ENCODE measurements around the gene FOXP4.

Gene FOXP4

DNA sequence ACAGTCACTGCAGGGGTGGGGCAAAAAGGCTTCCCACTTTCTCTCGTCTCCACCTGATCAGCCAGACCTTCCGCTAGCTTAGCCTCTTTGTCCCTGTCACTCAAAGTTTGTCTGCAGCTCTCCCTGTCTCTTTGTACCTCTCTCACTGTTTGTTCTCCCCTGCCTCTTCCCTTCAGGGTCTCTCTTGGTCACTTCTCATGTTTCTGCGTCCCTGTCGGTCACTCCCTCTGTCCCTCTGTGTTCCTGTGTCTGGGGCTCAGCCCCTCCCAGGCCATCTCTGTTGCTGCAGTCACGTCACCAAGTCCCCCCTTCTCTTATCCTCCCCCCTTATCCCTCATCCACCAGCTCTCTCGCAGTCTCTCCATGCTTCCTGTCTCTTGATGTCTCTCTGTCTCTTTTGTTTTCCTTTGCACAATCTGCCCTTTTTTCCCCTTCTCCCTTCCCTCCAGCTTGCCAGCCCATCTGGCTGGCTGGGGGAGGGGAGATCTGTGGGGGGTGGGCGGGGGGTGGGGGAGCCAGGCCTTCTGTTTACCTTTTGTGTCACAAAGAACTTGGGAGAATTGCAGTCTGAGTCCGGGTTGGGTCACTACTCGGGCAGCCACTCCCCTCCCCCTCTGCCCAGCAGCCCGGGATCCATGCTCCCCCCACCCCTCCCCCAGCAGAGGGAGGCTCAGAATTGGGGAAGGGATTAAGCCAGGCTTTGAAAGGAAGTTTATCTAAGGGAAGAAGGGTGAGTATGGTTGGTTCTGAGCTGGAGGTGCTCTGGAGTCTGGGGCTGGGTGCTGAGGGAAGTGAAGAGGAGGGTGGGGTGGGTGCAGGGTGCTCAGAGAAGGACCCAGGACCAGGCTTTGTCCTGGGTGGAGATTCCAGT is 32.3 kb downstream of the FOXP4 start:
- no peaks in the 10 kb centered on the region for H3K9me3 ChIP-seq (ENCODE audit: severe bottlenecking)
- no peaks in the 10 kb centered on the region for H3K27me3 ChIP-seq (ENCODE audit: insufficient read depth, poor library complexity, severe bottlenecking)
- H3K27ac ChIP-seq (ENCODE audit: poor library complexity, severe bottlenecking), result peak overlapping the region; percentile 24
- H3K36me3 ChIP-seq (ENCODE audit: low read depth), result 0 out of 2 replicates have a peak, but pooled peaks cover 2% of the 10 kb centered on the region
- no peak for TF ChIP-seq CTCF (IDR thresholded peaks at IDR 0.05; ENCODE audit: poor library complexity, severe bottlenecking)
- DNase-seq (ENCODE audit: low spot score) (no peak), ATAC-seq (ENCODE audit: low read depth) (no peak)
- H3K4me3 ChIP-seq (ENCODE audit: severe bottlenecking), result no peak overlapping the region
- H3K4me1 ChIP-seq (ENCODE audit: insufficient read depth, poor library complexity, severe bottlenecking), result peaks cover 18% of the 10 kb centered on the region

DNA sequence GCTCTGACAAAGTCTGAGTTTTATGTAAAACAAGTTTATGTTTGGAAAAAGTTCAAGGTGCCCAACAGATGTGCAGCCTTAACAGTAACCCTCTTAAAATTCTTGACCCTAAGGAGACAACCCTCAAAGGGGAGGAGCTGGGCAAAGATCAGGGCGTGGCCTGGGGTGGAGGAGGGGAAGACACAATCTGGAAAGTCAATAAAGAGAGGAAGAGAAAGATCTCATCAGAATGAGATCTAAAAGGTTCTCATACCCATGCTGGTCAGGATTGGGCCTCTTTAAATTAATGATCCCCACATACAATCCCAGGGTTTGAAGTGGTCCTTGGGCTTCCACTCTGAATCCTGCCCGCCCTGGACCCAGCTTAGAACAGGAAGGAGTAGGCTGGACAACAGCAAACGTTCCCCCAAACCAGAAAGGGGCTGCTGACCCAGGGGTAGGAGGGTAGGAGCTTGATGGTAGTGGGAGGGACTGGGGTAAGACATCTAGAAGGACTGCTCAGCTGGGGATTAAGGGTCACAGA is 33.0 kb downstream of the FOXP4 start:
- no peak overlapping the region for H3K4me3 ChIP-seq (ENCODE audit: severe bottlenecking)
- TF ChIP-seq CTCF (IDR thresholded peaks at IDR 0.05; ENCODE audit: poor library complexity, severe bottlenecking), result no peak
- H3K27me3 ChIP-seq (ENCODE audit: insufficient read depth, poor library complexity, severe bottlenecking), result no peaks in the 10 kb centered on the region
- no peak for ATAC-seq (ENCODE audit: low read depth)
- H3K27ac ChIP-seq (ENCODE audit: poor library complexity, severe bottlenecking), result peak overlapping the region; percentile 24
- DNase-seq (ENCODE audit: low spot score), result no peak
- H3K9me3 ChIP-seq (ENCODE audit: severe bottlenecking), result no peaks in the 10 kb centered on the region
- peaks cover 18% of the 10 kb centered on the region for H3K4me1 ChIP-seq (ENCODE audit: insufficient read depth, poor library complexity, severe bottlenecking)
- H3K36me3 ChIP-seq (ENCODE audit: low read depth), result no peaks in the 10 kb centered on the region

DNA sequence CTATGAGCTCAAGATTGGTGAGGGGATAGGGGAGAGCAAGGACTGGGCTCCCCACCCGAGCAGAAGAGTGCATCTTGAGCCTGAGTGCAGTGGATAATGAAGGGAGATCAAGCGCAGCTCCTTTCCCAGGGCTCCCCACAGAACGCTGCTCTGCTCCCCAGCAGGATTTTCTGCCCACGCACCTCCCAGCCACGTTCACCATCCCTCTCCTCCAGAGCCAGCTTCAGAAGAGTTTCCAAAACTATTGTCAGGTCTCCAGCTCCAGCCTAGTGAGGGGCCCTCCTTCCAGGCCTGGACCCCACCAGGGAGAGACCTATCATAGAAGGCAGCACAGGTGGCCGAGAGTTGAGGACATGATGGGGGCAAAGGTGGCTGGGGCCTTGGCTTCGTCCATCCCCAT is 34.5 kb downstream of the FOXP4 start:
- Histone ChIP-seq H3K4me1 (ENCODE audit: insufficient read depth, poor library complexity, severe bottlenecking) (peaks cover 18% of the 10 kb centered on the region), H3K9me3 (ENCODE audit: severe bottlenecking) (no peaks in the 10 kb centered on the region), H3K4me3 (ENCODE audit: severe bottlenecking) (no peak overlapping the region), H3K27ac (ENCODE audit: poor library complexity, severe bottlenecking) (peak overlapping the region; percentile 50), H3K36me3 (ENCODE audit: low read depth) (no peaks in the 10 kb centered on the region), H3K27me3 (ENCODE audit: insufficient read depth, poor library complexity, severe bottlenecking) (no peaks in the 10 kb centered on the region)
- no peak for DNase-seq (ENCODE audit: low spot score)
- no peak for ATAC-seq (ENCODE audit: low read depth)
- no peak for TF ChIP-seq CTCF (IDR thresholded peaks at IDR 0.05; ENCODE audit: poor library complexity, severe bottlenecking)

DNA sequence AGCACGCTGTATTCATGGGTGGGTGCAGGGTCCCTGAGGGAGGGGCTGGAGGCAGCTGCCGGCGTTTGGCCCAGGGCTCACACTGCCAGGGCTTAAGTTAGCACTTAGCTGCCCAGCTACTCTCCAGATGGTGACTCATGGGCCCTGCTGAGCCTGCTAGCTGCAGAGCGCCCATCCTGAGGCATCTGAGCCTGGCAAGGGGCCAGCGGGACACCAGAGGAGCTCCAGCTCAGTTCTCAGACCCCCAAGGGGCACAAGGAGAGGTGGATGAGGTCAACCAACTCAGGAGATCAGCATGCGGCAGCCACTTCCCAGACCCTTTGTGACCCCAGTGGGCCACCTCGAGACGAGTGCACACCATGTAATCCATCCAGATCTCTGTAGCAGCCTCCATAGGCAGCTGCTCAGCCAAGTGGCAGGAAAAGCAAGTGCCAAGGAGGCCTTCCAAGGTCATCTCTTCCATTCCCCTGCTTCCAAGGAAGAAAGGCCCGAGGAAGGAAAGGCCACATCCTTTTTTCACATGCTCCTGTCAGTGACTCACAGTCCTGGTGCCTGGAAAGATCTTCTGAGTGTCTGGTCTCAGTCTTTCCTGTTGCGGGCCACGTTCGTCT is 35.3 kb downstream of the FOXP4 start:
- no peaks in the 10 kb centered on the region for H3K9me3 ChIP-seq (ENCODE audit: severe bottlenecking)
- DNase-seq (ENCODE audit: low spot score), result peak; percentile 85
- peaks cover 18% of the 10 kb centered on the region for H3K4me1 ChIP-seq (ENCODE audit: insufficient read depth, poor library complexity, severe bottlenecking)
- peak overlapping the region; percentile 50 for H3K27ac ChIP-seq (ENCODE audit: poor library complexity, severe bottlenecking)
- H3K4me3 ChIP-seq (ENCODE audit: severe bottlenecking), result no peak overlapping the region
- no peaks in the 10 kb centered on the region for H3K27me3 ChIP-seq (ENCODE audit: insufficient read depth, poor library complexity, severe bottlenecking)
- ATAC-seq (ENCODE audit: low read depth), result peak; percentile 81
- TF ChIP-seq CTCF (IDR thresholded peaks at IDR 0.05; ENCODE audit: poor library complexity, severe bottlenecking), result no peak
- H3K36me3 ChIP-seq (ENCODE audit: low read depth), result no peaks in the 10 kb centered on the region

Data from RWPE2 (cell line).